Measurements from ENCODE around the gene MYF6.

MYF6 gene

DNA sequence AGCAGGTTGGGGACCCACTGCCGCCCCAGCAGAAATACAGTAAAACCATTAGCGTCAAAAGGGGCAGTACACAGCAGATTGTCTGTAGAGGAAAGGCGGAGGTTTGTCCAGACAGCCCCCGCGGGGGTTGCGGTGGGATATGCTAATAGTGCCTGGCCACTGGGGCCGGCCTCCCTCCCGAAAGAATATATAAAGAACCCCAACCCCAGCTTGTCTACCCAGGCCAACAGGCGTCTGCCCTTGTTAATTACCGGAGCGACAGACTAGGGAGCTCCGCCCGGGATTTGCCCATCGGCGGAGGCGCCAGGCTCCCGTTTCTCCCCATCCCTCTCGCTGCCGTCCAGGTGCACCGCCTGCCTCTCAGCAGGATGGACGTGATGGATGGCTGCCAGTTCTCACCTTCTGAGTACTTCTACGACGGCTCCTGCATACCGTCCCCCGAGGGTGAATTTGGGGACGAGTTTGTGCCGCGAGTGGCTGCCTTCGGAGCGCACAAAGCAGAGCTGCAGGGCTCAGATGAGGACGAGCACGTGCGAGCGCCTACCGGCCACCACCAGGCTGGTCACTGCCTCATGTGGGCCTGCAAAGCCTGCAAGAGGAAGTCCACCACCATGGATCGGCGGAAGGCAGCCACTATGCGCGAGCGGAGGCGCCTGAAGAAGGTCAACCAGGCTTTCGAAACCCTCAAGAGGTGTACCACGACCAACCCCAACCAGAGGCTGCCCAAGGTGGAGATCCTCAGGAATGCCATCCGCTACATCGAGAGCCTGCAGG is 9.4 kb downstream of the MYF6 start, which contains the start of gene MYF5:
MYF5 (plus strand) TSS at position 217 of the 774 bp plus-strand sequence; CDS start at position 369, 152 bp downstream.
- no peak for DNase-seq (ENCODE audit: extremely low read depth, insufficient read length)
- TF ChIP-seq, protein P1, sequence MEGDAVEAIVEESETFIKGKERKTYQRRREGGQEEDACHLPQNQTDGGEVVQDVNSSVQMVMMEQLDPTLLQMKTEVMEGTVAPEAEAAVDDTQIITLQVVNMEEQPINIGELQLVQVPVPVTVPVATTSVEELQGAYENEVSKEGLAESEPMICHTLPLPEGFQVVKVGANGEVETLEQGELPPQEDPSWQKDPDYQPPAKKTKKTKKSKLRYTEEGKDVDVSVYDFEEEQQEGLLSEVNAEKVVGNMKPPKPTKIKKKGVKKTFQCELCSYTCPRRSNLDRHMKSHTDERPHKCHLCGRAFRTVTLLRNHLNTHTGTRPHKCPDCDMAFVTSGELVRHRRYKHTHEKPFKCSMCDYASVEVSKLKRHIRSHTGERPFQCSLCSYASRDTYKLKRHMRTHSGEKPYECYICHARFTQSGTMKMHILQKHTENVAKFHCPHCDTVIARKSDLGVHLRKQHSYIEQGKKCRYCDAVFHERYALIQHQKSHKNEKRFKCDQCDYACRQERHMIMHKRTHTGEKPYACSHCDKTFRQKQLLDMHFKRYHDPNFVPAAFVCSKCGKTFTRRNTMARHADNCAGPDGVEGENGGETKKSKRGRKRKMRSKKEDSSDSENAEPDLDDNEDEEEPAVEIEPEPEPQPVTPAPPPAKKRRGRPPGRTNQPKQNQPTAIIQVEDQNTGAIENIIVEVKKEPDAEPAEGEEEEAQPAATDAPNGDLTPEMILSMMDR (IDR thresholded peaks at IDR 0.05; ENCODE audit: insufficient read depth, low read length, poor library complexity, severe bottlenecking) = no peak
- Histone ChIP-seq H3K27me3 (replicated peaks; ENCODE audit: control insufficient read depth, insufficient read depth, low read length) (no peaks in the 10 kb centered on the region), H3K4me3 (replicated peaks; ENCODE audit: low read depth, low read length) (no peak within 1 kb of the TSS), H3K36me3 (ENCODE audit: control insufficient read depth, insufficient read depth, low read length) (no peaks in the 10 kb centered on the region)

DNA sequence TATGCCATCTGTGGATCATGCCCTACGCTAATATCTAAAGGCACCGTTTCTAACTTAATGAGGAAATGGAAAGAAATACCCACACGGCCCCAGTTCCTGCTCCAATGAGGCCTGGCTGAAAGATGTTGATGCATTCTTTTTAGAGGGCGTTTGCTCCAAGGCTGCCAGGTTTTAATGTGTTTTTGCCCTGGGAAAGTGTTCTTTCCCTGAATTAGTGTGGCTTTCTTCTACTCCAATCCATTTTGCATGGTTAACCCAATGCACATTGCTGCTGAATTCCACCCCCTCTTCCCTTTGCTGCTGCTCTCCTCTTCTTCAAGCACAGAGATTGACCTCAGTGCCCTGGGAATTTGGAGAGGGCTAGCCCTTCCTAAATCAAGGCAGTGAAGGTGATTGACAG is 10.4 kb downstream of the MYF6 start:
- no peak overlapping the region for H3K4me3 ChIP-seq (replicated peaks; ENCODE audit: low read depth, low read length)
- DNase-seq (ENCODE audit: extremely low read depth, insufficient read length) = no peak
- TF ChIP-seq, protein P1 (IDR thresholded peaks at IDR 0.05; ENCODE audit: insufficient read depth, low read length, poor library complexity, severe bottlenecking) = no peak
- no peaks in the 10 kb centered on the region for H3K27me3 ChIP-seq (replicated peaks; ENCODE audit: control insufficient read depth, insufficient read depth, low read length)
- H3K36me3 ChIP-seq (ENCODE audit: control insufficient read depth, insufficient read depth, low read length) = no peaks in the 10 kb centered on the region

DNA sequence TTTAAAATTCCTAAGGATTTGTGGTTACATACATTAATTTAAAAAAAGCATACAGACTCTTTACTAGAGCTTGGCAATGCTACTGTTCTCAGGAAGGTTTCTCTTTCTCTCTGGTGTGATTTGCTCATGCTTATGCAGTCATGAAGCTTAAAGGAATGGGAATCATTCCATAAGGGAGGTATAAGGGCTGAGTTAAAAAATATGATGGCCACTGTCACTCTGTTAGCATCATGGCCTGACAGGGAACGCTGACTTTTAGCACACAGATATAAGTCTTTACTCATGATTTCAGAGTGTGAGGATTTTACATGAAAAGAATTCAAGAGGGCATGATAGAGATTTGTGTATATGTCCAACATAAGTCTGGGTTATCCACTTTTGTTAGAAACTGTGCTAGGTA is 13.1 kb downstream of the MYF6 start:
- TF ChIP-seq, protein P1 (IDR thresholded peaks at IDR 0.05; ENCODE audit: insufficient read depth, low read length, poor library complexity, severe bottlenecking) = no peak
- no peak for DNase-seq (ENCODE audit: extremely low read depth, insufficient read length)
- Histone ChIP-seq H3K4me3 (replicated peaks; ENCODE audit: low read depth, low read length) (no peak overlapping the region), H3K27me3 (replicated peaks; ENCODE audit: control insufficient read depth, insufficient read depth, low read length) (no peaks in the 10 kb centered on the region), H3K36me3 (ENCODE audit: control insufficient read depth, insufficient read depth, low read length) (no peaks in the 10 kb centered on the region)

DNA sequence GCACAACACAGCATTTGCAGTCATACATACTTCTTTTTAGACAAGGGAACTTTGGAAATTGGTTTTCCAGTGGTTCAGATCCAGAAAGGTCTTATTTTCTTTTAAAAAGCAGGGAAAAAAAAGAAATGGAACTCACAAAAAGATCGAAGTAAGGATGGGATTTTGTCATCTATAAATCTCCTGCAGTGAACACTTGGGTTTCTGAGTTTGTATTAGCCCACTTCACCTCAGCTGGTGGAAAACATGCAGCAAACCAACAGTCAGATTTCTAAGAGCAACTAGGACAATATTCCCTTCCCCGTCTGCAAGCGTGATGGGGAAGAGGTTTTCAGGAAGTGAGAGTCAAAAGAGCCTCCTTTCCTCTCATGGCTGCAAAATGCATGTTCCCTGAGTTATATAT is 13.9 kb downstream of the MYF6 start:
- TF ChIP-seq, protein P1 (IDR thresholded peaks at IDR 0.05; ENCODE audit: insufficient read depth, low read length, poor library complexity, severe bottlenecking) = no peak
- Histone ChIP-seq H3K4me3 (replicated peaks; ENCODE audit: low read depth, low read length) (no peak overlapping the region), H3K36me3 (ENCODE audit: control insufficient read depth, insufficient read depth, low read length) (no peaks in the 10 kb centered on the region), H3K27me3 (replicated peaks; ENCODE audit: control insufficient read depth, insufficient read depth, low read length) (no peaks in the 10 kb centered on the region)
- DNase-seq (ENCODE audit: extremely low read depth, insufficient read length) = no peak

DNA sequence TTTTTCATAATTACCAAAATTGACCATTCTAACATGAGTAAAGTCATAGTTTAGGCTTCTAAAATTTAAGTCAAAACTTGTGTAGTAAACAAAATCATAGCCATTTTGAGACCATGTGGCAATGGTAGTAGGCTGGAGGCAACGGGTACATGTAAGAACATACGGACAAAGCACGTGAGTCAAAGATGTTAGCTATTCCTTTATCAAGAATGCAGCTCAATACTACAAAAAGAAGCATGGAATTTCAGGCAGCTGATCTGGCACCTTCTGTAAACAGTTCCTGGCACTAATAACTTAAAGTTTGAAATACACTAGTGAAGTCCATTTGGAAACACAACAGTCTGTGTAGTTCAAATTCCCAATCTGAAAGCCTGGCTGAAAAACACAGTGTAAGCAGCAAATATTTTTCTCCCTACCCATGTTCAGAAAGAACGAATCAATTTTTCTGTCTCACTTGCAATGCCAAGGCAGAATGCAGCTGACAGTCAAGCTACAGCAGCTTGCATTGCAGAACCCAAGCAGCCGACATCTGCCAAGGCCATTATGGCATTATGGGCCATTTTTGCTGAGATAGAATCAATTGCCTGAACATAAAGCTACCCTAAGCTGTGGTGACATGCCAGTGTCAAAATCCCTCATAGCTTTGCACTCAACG is 38.5 kb downstream of the MYF6 start:
- no peak for DNase-seq (ENCODE audit: extremely low read depth, insufficient read length)
- TF ChIP-seq, protein P1 (IDR thresholded peaks at IDR 0.05; ENCODE audit: insufficient read depth, low read length, poor library complexity, severe bottlenecking) = no peak
- Histone ChIP-seq H3K4me3 (replicated peaks; ENCODE audit: low read depth, low read length) (no peak overlapping the region), H3K27me3 (replicated peaks; ENCODE audit: control insufficient read depth, insufficient read depth, low read length) (no peaks in the 10 kb centered on the region), H3K36me3 (ENCODE audit: control insufficient read depth, insufficient read depth, low read length) (no peaks in the 10 kb centered on the region)

Measured in GM06990 (cell line).